Measurements from ENCODE around the gene FBLN5. TPM values are rescaled to one million over a fixed set of nuclear protein-coding genes. Genes with fewer than 3 reads are reported as not detected.

FBLN5 gene
- polyA plus RNA-seq, 4 donors = 143 to 181 (median 156) TPM

DNA sequence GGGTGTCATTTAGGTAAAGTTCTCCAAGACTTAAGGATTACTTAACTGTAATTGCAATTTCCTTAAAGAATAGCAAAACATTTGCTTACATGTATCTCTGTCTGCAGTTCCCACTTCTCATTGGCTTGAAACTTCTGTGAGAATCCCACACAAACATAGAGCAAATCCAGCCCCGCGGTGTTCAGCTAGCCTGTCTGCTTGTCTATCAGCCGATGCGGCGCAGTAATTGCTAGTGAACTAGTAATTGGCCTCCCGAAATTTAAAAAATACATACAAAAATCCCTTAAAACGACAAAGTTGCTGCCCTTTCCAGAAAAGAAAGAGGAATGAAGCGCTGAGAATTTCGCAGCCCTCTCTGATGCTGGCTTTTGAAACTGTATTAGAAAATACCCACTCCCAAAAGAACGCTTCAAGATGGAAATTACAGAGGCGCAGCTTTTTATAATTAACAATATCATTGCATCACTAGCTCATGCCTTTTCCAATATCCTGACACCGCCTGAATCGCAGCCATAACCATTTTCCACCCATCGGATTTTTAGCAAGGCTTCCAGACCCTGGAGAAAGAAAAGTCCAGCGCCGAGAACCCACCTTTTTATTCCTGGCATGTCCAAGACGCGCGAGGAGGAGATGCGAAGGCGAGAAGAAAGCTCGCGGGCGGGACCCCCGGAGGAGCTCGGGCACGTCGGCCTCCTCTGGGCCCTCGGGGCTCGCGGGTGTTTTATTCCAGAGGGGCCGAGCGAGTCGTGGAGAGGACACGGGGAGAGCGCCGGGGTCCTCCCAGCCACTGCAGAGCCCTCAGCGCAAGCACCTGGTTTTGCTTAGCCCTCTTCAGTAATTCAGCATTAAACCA is 646 bp downstream of the FBLN5 start:
- DNase-seq (ENCODE audit: low read depth in 4 of 4, low spot score in 2 of 4) = no peak

DNA sequence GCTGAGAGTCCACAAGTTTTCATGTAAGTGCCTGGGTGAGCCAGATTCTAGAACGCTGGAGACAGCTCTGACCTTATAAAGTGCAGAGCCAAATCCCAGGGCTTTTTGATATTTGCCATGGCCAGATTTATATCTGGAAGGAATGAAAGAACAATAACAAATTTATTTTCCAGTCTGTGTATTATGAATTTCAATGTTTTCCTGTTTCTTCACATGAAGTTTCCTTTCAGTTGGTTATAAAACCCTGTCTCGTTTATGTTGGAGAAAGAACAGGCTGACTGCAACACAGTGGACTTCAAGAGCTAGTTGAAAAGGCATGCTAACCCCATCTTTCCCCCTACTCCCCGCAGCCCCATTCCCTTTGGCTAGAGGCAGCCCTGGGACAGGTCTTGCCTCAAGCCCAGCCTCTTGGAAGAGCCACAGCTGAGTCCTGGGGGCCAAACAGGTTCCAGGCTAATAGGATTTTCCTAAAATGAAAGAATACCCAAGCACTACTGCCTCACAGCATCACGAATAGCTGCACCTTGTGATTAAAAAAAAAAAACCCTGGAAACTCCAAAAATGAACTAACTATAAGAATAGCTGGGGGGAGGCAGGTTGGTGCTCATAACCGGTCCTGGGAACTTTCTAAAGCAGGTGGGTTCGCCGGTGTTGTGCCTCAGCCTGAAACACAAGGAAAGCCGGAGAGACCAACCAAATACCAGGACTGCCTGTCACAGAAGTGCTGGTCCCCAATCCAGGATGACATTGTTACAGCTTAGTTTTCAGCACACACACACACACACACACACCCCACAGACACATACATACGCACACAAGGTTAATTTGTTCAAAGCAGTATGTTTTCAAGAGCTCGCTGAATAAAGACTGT is 1.5 kb downstream of the FBLN5 start:
- no peak for DNase-seq (ENCODE audit: low read depth in 4 of 4, low spot score in 2 of 4)

DNA sequence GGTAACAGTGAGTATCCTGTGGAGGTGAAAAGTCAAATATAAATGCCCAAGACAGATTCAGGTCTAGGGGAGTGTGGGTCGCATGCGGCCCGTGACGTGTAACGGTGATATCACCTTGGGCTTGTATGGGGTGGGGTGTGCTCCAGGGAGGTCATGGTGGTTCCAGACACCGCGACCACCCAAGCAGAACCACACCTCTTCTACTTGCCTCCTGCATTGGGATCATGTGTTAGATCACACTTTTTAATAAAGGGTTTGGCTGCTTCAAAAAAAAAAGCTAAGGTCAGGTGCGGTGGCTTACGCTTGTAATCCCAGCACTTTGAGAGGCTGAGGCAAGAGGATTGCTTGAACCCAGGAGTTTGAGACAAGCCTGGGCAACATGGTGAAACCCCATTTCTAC is 4.5 kb downstream of the FBLN5 start:
- no peak for DNase-seq (ENCODE audit: low read depth in 4 of 4, low spot score in 2 of 4)

DNA sequence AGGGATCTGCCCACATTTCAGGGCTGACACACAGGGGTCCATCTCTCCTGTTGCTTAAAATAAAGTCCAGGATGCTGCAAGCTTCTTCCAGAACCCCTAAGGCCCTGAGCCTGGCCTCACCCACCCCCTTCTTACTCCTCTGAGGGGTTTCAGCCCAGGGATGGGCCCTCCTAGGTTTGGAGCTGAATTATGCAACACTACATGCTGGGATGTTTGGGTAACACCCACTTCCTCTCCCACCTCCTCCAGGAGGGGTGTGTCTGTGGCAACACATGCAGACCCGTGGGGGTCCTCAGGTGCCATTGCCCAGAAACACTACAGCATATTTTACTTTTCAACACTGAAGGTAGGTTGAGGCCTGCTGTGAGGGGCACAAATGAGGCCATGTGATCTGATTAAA is 5.4 kb downstream of the FBLN5 start:
- DNase-seq (ENCODE audit: low read depth in 4 of 4, low spot score in 2 of 4) = no peak

DNA sequence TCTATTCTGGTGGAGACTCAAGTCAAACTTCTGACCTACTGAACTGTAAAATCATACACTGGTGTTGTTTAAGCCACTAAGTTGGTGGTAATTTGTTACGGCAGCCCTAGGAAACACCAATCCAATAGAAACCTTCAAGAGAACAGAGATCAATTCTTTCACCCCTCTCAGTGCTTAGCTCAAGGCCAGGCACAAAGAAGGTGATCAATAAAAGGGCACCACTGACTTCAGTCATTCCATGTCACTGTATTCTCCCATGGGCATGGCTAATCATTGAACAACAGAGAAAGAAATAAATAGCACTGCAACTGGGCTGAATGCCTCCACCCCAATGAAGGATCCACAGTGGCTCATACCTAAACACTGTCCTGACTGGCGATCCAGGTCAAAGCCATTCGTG is 7.3 kb downstream of the FBLN5 start:
- DNase-seq (ENCODE audit: low read depth in 4 of 4, low spot score in 2 of 4) = no peak

DNA sequence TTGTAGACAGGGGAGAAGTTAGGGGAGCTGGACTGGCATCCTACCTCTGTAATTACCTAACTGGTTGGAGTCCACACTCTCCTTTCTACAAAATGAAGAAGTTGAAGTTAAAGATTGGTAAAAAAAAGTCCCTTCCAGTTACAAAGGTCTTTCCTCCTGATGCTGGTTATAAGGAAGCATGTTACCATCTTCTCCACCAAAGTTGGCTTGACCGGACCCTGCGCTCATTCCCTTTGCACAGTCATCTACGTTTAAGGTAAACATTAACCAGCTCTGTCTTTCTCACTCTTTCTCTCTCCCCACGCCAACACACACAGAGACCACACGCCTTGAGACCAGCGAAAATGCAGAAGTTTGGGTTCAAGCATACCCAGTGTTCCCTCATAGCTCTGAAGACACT is 11.9 kb downstream of the FBLN5 start:
- no peak for DNase-seq (ENCODE audit: low read depth in 4 of 4, low spot score in 2 of 4)

DNA sequence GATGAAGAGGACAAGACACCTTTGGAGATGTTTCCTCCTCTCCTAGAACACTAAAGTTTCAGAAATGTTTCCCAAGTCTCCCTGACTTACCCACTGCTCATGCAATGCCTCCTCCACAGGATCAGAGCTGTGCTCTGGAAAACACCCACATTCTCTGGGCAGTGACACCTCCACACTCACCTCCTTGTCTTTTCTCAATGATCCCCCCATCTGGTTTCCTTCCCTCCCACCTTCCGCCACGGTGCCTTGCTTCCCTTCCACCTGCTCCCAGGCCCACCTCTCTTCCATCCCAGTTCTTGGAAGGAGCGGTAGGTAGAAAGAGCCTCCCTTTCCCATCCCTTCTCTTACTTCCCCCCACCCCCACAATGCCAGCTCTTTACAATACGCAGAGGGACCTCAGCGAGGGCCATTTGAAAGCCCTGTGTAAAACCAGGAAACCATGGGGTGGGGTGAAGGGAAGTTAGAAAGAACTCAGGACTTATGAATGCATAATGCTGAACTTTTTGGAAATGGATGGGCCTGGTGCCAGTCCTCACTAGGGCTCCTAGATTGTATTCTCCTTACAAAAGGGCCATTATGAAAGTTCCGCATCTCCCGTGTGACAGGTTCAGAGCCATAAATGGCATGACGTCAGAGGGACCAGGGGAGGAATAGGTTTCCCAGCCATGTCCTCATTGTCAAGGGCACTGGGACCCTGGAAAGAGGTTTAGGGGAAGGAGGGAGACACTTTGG is 12.8 kb downstream of the FBLN5 start:
- no peak for DNase-seq (ENCODE audit: low read depth in 4 of 4, low spot score in 2 of 4)

DNA sequence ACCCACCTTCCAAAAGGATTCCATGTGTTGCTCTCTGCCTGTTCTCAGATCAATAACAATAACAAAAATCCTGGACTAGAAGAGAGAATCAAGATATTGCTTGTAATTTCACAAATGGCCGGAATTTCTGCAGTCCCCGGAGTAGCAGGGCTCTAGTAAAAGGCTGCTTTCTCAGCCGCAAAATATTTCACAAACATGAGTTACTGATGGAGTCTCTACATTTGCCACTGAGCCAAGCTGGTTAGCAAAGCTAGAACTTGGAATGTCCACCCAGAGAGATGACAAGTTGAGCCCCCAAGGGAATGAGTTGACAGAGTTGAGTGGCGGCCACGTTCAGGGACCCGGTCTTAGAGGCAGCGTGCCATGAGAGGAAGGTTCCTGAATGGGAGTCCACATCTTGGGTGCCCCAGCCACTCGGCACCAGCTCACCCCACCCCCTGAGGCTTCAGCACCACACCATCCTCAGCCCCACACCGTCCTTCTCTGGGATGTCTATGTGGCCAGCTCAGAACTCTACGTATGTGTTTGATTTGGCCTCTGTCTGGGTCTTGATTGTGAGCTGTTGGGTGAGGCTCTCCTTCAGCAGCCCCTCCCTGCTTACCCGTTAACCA is 15.9 kb downstream of the FBLN5 start:
- DNase-seq (ENCODE audit: low read depth in 4 of 4, low spot score in 2 of 4) = no peak

DNA sequence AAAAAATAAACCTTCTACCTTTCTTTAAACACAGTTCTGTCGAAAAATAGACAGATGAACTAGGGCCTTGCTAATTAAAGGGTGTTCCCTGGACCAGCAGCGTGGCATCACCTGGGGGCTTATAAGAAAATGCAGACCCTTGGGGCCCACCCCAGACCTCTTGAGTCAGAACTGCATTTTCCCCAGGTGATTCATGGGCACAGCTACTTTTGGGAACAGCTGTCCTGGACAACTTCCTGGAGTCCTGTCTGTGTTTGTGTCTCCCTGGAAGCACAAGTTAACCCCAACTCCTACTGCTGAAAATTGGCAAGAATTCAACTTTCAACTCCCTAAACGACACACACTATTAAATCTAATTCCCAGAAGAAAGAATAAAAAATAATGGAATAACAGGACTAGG is 17.8 kb downstream of the FBLN5 start:
- no peak for DNase-seq (ENCODE audit: low read depth in 4 of 4, low spot score in 2 of 4)

DNA sequence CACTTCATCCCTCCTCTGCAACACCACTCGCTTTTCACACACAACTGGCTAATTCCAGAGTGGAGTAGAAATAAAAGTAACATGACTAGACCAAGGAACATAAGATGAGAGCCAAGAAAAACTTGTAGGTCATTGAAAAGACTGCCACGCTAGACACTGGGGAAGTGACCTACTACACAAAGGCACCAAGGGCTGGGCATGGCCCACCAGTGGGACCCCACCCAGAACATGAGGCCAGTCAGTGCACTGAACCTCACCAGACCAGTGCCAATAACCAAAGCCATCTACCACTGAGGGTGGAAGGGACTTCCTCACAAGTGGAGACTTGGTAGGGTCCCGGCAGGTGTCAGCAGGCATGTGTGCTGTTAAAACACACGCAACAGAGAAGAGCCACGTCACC is 19.7 kb downstream of the FBLN5 start:
- DNase-seq (ENCODE audit: low read depth in 4 of 4, low spot score in 2 of 4) = no peak

DNA sequence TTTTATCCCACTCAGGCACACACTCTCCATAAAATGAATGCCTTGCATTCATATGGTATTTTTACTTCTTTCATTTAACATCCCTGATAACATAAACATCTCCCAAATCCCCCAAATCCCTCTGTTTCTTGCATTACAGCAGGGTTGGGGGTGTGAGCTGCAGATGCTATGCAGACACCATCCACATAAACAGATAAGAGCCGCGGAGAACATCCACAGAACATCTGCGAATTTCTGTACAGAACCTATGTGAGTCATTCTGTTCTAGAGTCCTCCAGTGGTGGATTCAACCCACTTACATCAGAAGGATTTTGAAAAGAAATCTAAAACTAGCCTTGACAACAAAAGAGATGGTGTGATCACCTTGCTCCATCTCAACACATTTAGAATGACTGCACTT is 20.3 kb downstream of the FBLN5 start:
- DNase-seq (ENCODE audit: low read depth in 4 of 4, low spot score in 2 of 4) = no peak

DNA sequence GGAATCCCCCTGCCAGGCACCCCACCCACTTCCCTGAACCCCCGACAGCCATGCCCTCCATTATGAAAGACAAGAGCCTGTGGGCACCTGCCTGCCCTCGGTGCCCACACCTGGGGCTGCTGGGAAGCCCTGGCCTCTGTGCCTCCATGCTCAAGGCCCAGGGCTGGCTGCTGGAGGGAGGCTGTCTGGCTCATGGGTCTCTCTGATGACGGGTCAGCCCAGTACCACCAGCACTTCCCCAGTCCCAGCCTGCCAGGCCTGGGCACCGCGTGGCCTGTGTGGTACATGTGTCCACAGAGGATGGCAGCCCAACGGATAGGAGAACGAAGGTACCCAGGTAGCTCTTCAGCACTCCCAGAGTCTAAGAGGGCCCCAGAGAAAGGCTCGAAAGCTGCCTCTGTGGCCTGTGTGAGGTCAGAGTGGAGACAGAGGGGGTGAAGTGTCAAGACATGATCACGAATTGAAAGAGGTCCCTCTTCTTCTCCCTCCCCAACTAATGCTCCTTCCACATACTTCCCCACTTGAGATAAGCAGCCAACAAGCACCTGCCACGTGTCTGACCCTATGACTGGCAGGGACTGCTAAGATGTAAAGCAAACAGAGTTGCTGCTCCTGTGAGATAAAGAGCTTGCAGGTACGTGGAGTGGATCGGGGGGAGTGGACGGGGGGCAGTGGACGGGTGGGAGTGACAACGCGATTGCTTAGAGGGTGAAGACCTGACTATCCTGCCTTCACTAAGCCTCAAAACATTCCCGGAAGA is 21.2 kb downstream of the FBLN5 start:
- DNase-seq (ENCODE audit: low read depth in 4 of 4, low spot score in 2 of 4) = no peak

DNA sequence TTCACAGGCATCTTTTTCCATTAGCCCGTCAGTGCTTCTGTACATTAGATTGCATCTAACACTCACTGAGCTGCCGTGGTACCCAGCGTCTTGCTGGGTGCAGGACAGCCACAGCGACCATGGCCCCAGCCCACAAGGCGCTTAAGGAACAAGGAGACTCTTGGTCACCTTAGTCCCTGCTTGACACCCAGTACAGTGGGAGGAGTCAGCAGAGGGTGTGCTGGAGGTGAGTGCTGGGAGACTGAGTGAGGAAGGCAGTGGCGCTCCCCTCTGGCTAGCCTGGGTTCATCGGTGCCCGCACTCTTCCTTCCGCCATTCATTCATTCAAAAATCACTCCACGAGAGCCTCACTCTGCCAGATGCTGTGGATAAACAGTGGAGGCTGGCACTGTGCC is 21.8 kb downstream of the FBLN5 start:
- no peak for DNase-seq (ENCODE audit: low read depth in 4 of 4, low spot score in 2 of 4)

DNA sequence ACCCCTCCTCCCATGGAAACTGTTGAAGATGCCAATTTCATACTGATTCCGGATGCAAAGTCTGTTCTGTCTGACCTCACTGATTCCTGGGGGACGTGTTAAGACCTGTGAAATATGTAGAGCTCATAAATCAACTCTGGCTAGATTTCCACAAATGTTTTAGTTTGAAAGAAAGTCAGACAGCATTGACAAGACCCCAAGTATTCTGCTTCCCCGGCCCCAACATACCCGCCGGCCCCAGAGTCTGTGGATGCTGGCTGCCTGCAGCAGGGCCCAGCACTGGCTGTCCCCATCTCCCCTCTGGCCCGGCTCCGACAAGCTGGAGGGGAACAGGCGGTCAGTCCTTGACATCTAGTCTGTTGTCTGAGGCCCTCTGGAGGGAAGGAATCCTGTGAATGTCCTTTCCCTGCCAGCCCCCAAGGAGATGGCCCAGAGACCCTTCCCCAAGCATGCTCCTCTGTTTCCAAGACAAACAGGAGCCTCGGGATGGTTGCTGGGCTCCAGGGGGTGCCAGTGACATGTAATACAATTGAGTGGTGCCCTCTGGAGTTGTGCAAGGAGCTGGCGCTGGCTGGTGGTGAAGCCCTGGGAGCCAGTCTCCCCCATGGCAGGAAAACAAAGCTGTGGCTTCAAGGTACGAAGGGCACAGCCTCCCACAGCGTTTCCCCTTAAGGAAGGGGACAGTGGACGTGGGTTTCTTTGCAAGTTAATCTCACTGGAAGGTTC is 22.3 kb downstream of the FBLN5 start:
- DNase-seq (ENCODE audit: low read depth in 4 of 4, low spot score in 2 of 4) = no peak

DNA sequence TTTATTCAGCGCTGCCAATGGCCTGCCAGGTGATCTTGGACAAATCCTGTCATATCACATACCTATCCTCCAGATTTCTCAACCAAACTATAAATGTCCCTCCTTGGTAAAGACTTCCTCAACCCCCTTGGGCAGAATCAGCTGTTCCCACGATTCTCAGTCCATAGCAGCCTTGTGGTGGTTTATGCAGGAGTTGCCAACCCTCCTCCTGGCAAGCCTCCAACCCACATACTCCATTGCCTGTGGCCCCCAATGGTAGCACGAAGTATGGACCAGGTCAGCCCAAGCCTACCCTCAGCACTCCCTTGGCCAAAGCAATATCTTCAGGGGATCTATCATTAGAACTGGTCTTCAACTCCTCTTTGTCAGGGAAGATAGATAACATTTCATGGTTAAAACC is 27.0 kb downstream of the FBLN5 start:
- DNase-seq (ENCODE audit: low read depth in 4 of 4, low spot score in 2 of 4) = no peak

DNA sequence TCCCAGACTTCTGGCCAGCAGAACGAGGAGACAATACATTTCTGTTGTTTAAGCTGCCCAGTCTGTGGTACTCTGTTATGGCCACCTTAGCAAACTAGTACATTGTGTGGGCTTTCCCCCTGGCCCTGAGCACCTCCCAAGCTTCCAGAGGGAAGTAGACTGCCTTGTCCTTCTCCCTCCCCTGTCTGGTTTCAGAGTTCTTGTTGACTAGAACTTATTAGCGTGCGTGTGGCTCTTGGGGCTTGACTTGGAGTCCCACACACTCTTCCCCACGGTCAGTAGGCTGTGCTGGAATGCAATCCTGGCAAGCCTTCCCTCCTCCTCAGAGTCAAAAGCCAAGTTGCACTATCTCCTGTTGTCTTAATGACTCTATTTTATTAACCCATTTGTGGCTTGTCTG is 27.7 kb downstream of the FBLN5 start:
- no peak for DNase-seq (ENCODE audit: low read depth in 4 of 4, low spot score in 2 of 4)

DNA sequence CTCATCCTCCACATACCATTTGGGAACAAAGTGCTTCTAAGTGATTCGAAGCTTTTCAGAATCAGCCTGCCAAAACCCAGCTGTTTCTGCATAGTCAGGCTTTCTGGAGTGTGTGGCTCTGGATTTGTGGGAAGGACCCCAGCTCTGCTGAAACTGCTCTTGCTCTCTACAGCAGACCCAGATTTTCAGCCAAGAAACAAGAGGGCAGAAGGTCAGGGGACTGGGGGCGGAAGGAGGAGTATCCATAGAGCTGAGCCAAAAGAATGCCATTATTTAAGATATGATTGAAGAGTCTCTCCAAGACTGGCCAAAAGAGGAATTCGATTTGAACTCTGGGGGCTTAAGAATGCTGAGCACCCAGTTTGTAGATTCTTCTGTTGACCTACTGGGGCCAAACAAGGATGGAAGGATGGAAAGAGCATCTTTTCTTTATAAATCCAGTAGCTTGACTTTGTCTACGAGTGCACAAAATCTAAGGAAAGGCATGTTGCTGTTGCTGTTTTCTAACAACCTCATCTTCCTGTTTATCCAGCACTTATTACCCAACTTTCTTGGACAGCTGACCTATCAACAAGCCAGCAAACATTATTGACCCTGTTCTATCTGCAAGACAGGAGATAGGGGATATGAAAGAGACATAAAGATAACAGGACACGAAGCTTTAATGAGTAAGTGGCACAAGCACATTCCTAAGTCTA is 29.2 kb downstream of the FBLN5 start:
- peak in 2 of 4 donors; percentile 22 to 29 for DNase-seq (ENCODE audit: low read depth in 4 of 4, low spot score in 2 of 4)

DNA sequence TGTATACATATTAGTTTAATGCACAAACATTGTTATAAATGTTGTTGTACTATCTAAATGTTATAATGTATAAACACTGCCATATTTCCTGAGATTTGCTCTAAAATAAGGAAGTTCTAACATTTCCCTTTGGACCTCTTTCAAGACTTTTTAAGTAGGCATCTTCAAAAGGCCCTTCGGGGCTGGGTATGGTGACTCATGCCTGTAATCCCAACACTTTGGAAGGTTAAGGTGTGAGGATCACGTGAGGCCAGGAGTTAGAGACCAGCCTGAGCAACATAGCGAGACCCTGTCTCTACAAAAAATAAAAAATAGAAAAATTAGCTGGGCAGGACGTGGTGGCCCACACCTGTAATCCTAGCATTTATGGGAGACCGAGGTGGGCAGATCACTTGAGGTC is 35.5 kb downstream of the FBLN5 start:
- no peak for DNase-seq (ENCODE audit: low read depth in 4 of 4, low spot score in 2 of 4)
